WTC11 (cell line): Measurements from ENCODE around the gene ADISSP. TPM values are rescaled to one million over a fixed set of nuclear protein-coding genes. Genes with fewer than 3 reads are reported as not detected.
A peak's percentile ranks its signal among the peaks of the same experiment; 100 is the strongest.

Experiments used
- ATAC-seq: fragments of 200-7000 bp; cut with Tn5 transposase; 2 replicates; pipeline ENCODE4 v1.10.0; 2021; ENCODE audit warnings: mild to moderate bottlenecking, moderate library complexity
- CTCF ChIA-PET: fragments of 300-600 bp; sonication (Branson Sonifier 250); formaldehyde crosslinking; loops from one replicate; lab custom pipeline; 2021; ENCODE audit warnings: antibody characterized with exemption; lab: Charles Lee
- POLR2A ChIA-PET: fragments of 350-600 bp; sonication (Branson Sonifier 250); formaldehyde crosslinking; loops from one replicate; lab custom pipeline; 2021; ENCODE audit warnings: antibody characterized with exemption; lab: Charles Lee
- DNase-seq: peaks from one replicate; pipeline ENCODE4 v3.0.0; 2021; ENCODE audit warnings: low spot score
- H3K27ac Mint-ChIP-seq: 2 replicates; pipeline ENCODE4 v1.8.0; 2021; ENCODE audit warnings: mixed read lengths
- H3K27me3 Mint-ChIP-seq: 2 replicates; pipeline ENCODE4 v1.8.0; 2021; ENCODE audit warnings: low read depth, mild to moderate bottlenecking, moderate library complexity, mixed read lengths
- H3K36me3 Mint-ChIP-seq: 2 replicates; pipeline ENCODE4 v1.8.0; 2021; ENCODE audit warnings: mixed read lengths
- H3K4me1 Mint-ChIP-seq: 2 replicates; pipeline ENCODE4 v1.8.0; 2022; ENCODE audit warnings: mixed read lengths
- H3K4me3 Mint-ChIP-seq: 2 replicates; pipeline ENCODE4 v1.8.0; 2021; ENCODE audit warnings: mild to moderate bottlenecking, moderate library complexity, mixed read lengths
- H3K9me3 Mint-ChIP-seq: 2 replicates; pipeline ENCODE4 v1.8.0; 2021; ENCODE audit warnings: mixed read lengths
- ATF2 ChIP-seq: sonication (generic); formaldehyde crosslinking; IDR thresholded peaks from 2 replicates; pipeline ENCODE4 v1.8.1; 2022; ENCODE audit warnings: low read depth, missing genetic modification reagents, borderline replicate concordance
- CDX4 ChIP-seq: fragments of 250-450 bp; sonication (Bioruptor Pico); IDR thresholded peaks from 2 replicates; pipeline ENCODE4 v1.9.0; 2021; ENCODE audit warnings: moderate library complexity, mild to moderate bottlenecking, inconsistent platforms, borderline replicate concordance
- CTCF ChIP-seq: fragments of 200-600 bp; IDR thresholded peaks from 2 replicates; pipeline ENCODE4 v1.8.0; 2022; ENCODE audit warnings: antibody characterized with exemption
- E2F5 ChIP-seq: sonication (generic); formaldehyde crosslinking; IDR thresholded peaks from 2 replicates; pipeline ENCODE4 v1.8.1; 2022; ENCODE audit warnings: mild to moderate bottlenecking, moderate library complexity, missing genetic modification reagents
- FOXJ3 ChIP-seq: sonication (generic); formaldehyde crosslinking; IDR thresholded peaks from 2 replicates; pipeline ENCODE4 v1.9.0; 2021; ENCODE audit warnings: missing genetic modification reagents, mild to moderate bottlenecking, borderline replicate concordance
- FOXP4 ChIP-seq: sonication (generic); formaldehyde crosslinking; IDR thresholded peaks from 2 replicates; pipeline ENCODE4 v1.8.0; 2022; ENCODE audit warnings: mild to moderate bottlenecking, missing genetic modification reagents
- IRF1 ChIP-seq: sonication (generic); formaldehyde crosslinking; IDR thresholded peaks from 2 replicates; pipeline ENCODE4 v1.8.0; 2023; ENCODE audit warnings: missing genetic modification reagents
- IRF2 ChIP-seq: sonication (generic); formaldehyde crosslinking; IDR thresholded peaks from 2 replicates; pipeline ENCODE4 v1.8.0; 2022; ENCODE audit warnings: low read depth, missing genetic modification reagents, borderline replicate concordance
- JAZF1 ChIP-seq: fragments of 250-450 bp; sonication (Bioruptor Pico); IDR thresholded peaks from 2 replicates; pipeline ENCODE4 v1.9.0; 2021; ENCODE audit warnings: moderate library complexity, mild to moderate bottlenecking, inconsistent platforms
- MAX ChIP-seq: sonication (generic); formaldehyde crosslinking; IDR thresholded peaks from 2 replicates; pipeline ENCODE4 v1.8.0; 2022; ENCODE audit warnings: mild to moderate bottlenecking, missing genetic modification reagents
- MXD4 ChIP-seq: fragments of 250-450 bp; sonication (Bioruptor Pico); IDR thresholded peaks from 2 replicates; pipeline ENCODE4 v1.8.0; 2021; ENCODE audit warnings: mild to moderate bottlenecking, moderate library complexity, borderline replicate concordance
- NFATC4 ChIP-seq: fragments of 250-450 bp; sonication (Bioruptor Pico); IDR thresholded peaks from 2 replicates; pipeline ENCODE4 v1.9.0; 2021; ENCODE audit warnings: mild to moderate bottlenecking
- OVOL2 ChIP-seq: fragments of 250-450 bp; sonication (Bioruptor Pico); IDR thresholded peaks from 2 replicates; pipeline ENCODE4 v1.9.0; 2021; ENCODE audit warnings: mild to moderate bottlenecking, borderline replicate concordance
- PREB ChIP-seq: sonication (generic); formaldehyde crosslinking; IDR thresholded peaks from 2 replicates; pipeline ENCODE4 v1.8.1; 2022; ENCODE audit warnings: mild to moderate bottlenecking, missing genetic modification reagents, moderate library complexity, borderline replicate concordance
- SOX15 ChIP-seq: fragments of 250-450 bp; sonication (Bioruptor Pico); IDR thresholded peaks from 2 replicates; pipeline ENCODE4 v1.9.0; 2021; ENCODE audit warnings: mild to moderate bottlenecking
- TEAD4 ChIP-seq: sonication (generic); formaldehyde crosslinking; IDR thresholded peaks from 2 replicates; pipeline ENCODE4 v1.8.0; 2022; ENCODE audit warnings: mild to moderate bottlenecking, missing genetic modification reagents
- ZMAT4 ChIP-seq: fragments of 250-450 bp; sonication (Bioruptor Pico); IDR thresholded peaks from 2 replicates; pipeline ENCODE4 v1.9.0; 2021; ENCODE audit warnings: mild to moderate bottlenecking
- ZNF317 ChIP-seq: sonication (generic); formaldehyde crosslinking; IDR thresholded peaks from 2 replicates; pipeline ENCODE4 v1.8.1; 2023; ENCODE audit warnings: low read depth, mild to moderate bottlenecking, moderate library complexity, missing genetic modification reagents, borderline replicate concordance
- ZNF396 ChIP-seq: fragments of 250-450 bp; sonication (Bioruptor Pico); IDR thresholded peaks from 2 replicates; pipeline ENCODE4 v1.8.0; 2021; ENCODE audit warnings: mild to moderate bottlenecking, moderate library complexity, borderline replicate concordance
- ZNF416 ChIP-seq: fragments of 250-450 bp; sonication (Bioruptor Pico); IDR thresholded peaks from 2 replicates; pipeline ENCODE4 v1.9.0; 2021; ENCODE audit warnings: mild to moderate bottlenecking, inconsistent platforms
- total RNA-seq: library from RNA; stranded (reverse); gene quantifications from 3 replicates; pipeline ENCODE4 v1.2.3, GENCODE V29; 2021

ADISSP gene
- total RNA-seq, 1 experiment from 2014 or later = 129 TPM

- Mint-ChIP-seq H3K9me3 (no peaks in the 10 kb centered on the region), H3K4me1 (peaks cover 35% of the 10 kb centered on the region), H3K27me3 (peaks cover 38% of the 10 kb centered on the region), H3K27ac (no peak overlapping the region), H3K4me3 (peak overlapping the region; percentile 16; the same call in 1 of the 2 replicates), H3K36me3 (peaks cover 4% of the 10 kb centered on the region; the same call in 1 of the 2 replicates)
- ATAC-seq (no peak), DNase-seq (no peak)
- ChIA-PET POLR2A (no interaction called here), CTCF (interaction anchor here (1.7 to 2.9 kb wide), 3 partner anchors 15 to 67 kb away, joined by 5 to 53 read pairs (median 16); partner anchors contain the start of gene ADISSP)
- TF ChIP-seq TEAD4 (no peak), JAZF1 (CRISPR knock-in tag) (no peak), NFATC4 (no peak), SOX15 (CRISPR knock-in tag) (no peak), OVOL2 (CRISPR knock-in tag) (no peak), ZNF396 (no peak), ATF2 (CRISPR knock-in tag) (no peak), ZNF416 (CRISPR knock-in tag) (no peak), MXD4 (CRISPR knock-in tag) (no peak), MAX (CRISPR knock-in tag) (no peak), FOXP4 (CRISPR knock-in tag) (no peak), IRF2 (no peak), FOXJ3 (CRISPR knock-in tag) (no peak), E2F5 (CRISPR knock-in tag) (no peak), CDX4 (no peak), IRF1 (CRISPR knock-in tag) (no peak), ZNF317 (CRISPR knock-in tag) (no peak)
Measured at GRCh38 chr20:3783511-3784195, 16.1 kb upstream of the ADISSP start.

- POLR2A ChIA-PET = no interaction called here
- no peak overlapping the region for H3K4me3 Mint-ChIP-seq
- H3K27me3 Mint-ChIP-seq = peaks cover 38% of the 10 kb centered on the region
- no peak for DNase-seq
- no peak overlapping the region; the same call in 1 of the 2 replicates for H3K27ac Mint-ChIP-seq
- no peak for ATAC-seq
- CTCF ChIA-PET = interaction anchor here (1.7 to 2.9 kb wide), 3 partner anchors 15 to 67 kb away, joined by 5 to 53 read pairs (median 16); partner anchors contain the start of gene ADISSP
- peaks cover 37% of the 10 kb centered on the region for H3K4me1 Mint-ChIP-seq
- H3K36me3 Mint-ChIP-seq = peaks cover 4% of the 10 kb centered on the region; the same call in 1 of the 2 replicates
- no peaks in the 10 kb centered on the region for H3K9me3 Mint-ChIP-seq
- no peak for TF ChIP-seq NFATC4
- no peak for TF ChIP-seq FOXP4 (CRISPR knock-in tag)
- TF ChIP-seq PREB (CRISPR knock-in tag) = no peak
- no peak for TF ChIP-seq ZMAT4
- no peak for TF ChIP-seq CTCF
Measured at GRCh38 chr20:3783068-3783489, 15.5 kb upstream of the ADISSP start.
